ENCODE results near the gene KCNH5. TPM values are rescaled to one million over a fixed set of nuclear protein-coding genes. Genes with fewer than 3 reads are reported as not detected.

KCNH5 gene
- total RNA-seq, 1 experiment from 2014 or later, result not detected

- no peak overlapping the region for H3K4me3 ChIP-seq
- H3K27me3 ChIP-seq, result no peaks in the 10 kb centered on the region
- H3K36me3 ChIP-seq, result no peaks in the 10 kb centered on the region
- no peak for DNase-seq
- no peaks in the 10 kb centered on the region for H3K9me3 ChIP-seq
Observed at GRCh38 chr14:62743118-62743517, 302.1 kb downstream of the KCNH5 start.

- H3K9me3 ChIP-seq, result no peaks in the 10 kb centered on the region
- no peak overlapping the region for H3K4me3 ChIP-seq
- no peaks in the 10 kb centered on the region for H3K27me3 ChIP-seq
- no peak for DNase-seq
- H3K36me3 ChIP-seq, result no peaks in the 10 kb centered on the region
Observed at GRCh38 chr14:62739647-62740046, 305.6 kb downstream of the KCNH5 start.

- H3K9me3 ChIP-seq, result no peaks in the 10 kb centered on the region
- no peaks in the 10 kb centered on the region for H3K27me3 ChIP-seq
- DNase-seq, result no peak
- no peak overlapping the region for H3K4me3 ChIP-seq
- no peaks in the 10 kb centered on the region for H3K36me3 ChIP-seq
Observed at GRCh38 chr14:62736048-62737043, 308.9 kb downstream of the KCNH5 start.

DNA sequence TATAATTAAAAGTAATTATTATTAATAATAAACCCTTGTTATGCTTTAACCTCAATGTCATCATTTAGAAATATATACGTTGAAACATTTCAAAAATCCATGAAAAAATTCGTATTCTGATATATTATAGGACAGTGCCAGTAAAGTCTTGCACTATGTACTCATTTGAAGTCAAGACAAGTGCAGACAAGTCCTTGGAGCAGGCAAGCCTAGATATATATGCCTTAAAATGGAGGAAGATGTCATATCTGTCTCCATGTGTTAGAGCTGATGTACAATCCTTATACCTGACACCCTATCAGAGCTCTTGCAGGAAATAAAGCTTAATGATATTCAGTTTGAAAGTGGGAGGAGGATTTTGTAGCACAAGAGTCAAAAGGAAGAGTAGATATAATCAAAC, 310.4 kb downstream of the KCNH5 start:
- DNase-seq, result no peak
- H3K4me3 ChIP-seq, result no peak overlapping the region
- no peaks in the 10 kb centered on the region for H3K9me3 ChIP-seq
- no peaks in the 10 kb centered on the region for H3K27me3 ChIP-seq
- H3K36me3 ChIP-seq, result no peaks in the 10 kb centered on the region

DNA sequence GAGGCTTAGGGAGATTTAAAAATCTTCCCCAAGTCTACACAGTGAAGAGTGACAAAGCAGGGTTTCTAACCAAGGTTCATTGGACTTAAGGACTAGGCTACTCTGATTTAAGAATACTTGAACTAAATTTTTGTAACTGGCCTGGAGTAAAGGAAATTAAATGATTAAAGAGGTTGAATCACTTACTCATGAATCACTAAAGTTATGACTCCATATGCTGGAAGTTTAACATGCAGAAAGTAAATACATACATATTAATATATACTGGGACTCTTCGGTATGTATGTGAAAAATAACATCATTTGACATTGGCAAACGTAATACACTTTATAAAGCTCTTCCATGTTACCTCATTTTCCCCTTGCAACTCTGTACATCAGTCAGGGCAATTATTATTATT, 322.9 kb downstream of the KCNH5 start:
- H3K36me3 ChIP-seq, result no peaks in the 10 kb centered on the region
- DNase-seq, result no peak
- no peaks in the 10 kb centered on the region for H3K27me3 ChIP-seq
- H3K9me3 ChIP-seq, result no peaks in the 10 kb centered on the region
- H3K4me3 ChIP-seq, result no peak overlapping the region

- Histone ChIP-seq H3K36me3 (no peaks in the 10 kb centered on the region), H3K27me3 (no peaks in the 10 kb centered on the region), H3K9me3 (no peaks in the 10 kb centered on the region), H3K4me3 (no peak overlapping the region)
- DNase-seq, result no peak
Observed at GRCh38 chr14:62718629-62719028, 326.6 kb downstream of the KCNH5 start.

GRCh38 chr14:62711351-62712023, 333.8 kb downstream of the KCNH5 start:
- DNase-seq, result no peak
- Histone ChIP-seq H3K36me3 (no peaks in the 10 kb centered on the region), H3K27me3 (no peaks in the 10 kb centered on the region), H3K4me3 (no peak overlapping the region), H3K9me3 (no peaks in the 10 kb centered on the region)

GRCh38 chr14:62710811-62711210, 334.4 kb downstream of the KCNH5 start:
- H3K36me3 ChIP-seq, result no peaks in the 10 kb centered on the region
- no peaks in the 10 kb centered on the region for H3K9me3 ChIP-seq
- DNase-seq, result no peak
- no peak overlapping the region for H3K4me3 ChIP-seq
- no peaks in the 10 kb centered on the region for H3K27me3 ChIP-seq

- Histone ChIP-seq H3K36me3 (no peaks in the 10 kb centered on the region), H3K9me3 (no peaks in the 10 kb centered on the region), H3K27me3 (no peaks in the 10 kb centered on the region), H3K4me3 (no peak overlapping the region)
- DNase-seq, result no peak
Observed at GRCh38 chr14:62709773-62710172, 335.5 kb downstream of the KCNH5 start.

- Histone ChIP-seq H3K4me3 (no peak overlapping the region), H3K27me3 (no peaks in the 10 kb centered on the region), H3K9me3 (no peaks in the 10 kb centered on the region), H3K36me3 (no peaks in the 10 kb centered on the region)
- DNase-seq, result no peak
Observed at GRCh38 chr14:62706217-62706616, 339.0 kb downstream of the KCNH5 start.

DNA sequence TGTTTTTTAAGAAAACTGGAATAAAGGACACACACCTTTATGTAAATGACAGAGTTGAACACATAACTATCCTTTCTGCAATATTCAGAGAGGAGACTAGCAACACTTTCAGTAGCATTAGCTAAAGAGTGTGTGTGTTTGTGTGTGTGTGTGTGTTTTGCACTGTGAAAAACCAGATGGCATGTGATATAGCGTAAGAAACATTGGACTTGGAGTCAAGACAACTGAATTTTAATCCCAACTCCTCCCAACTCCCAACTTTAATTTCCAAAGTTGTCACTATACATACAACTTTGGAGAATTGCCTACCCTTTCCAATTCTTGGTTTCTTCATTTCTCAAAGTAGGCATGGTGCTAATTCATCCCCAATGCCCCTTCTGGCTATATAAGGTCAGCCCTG, 347.8 kb downstream of the KCNH5 start:
- Histone ChIP-seq H3K27me3 (no peaks in the 10 kb centered on the region), H3K9me3 (no peaks in the 10 kb centered on the region), H3K4me3 (no peak overlapping the region), H3K36me3 (no peaks in the 10 kb centered on the region)
- no peak for DNase-seq

GRCh38 chr14:62696929-62697328, 348.3 kb downstream of the KCNH5 start:
- Histone ChIP-seq H3K9me3 (no peaks in the 10 kb centered on the region), H3K4me3 (no peak overlapping the region), H3K36me3 (no peaks in the 10 kb centered on the region), H3K27me3 (no peaks in the 10 kb centered on the region)
- DNase-seq, result no peak

- Histone ChIP-seq H3K36me3 (no peaks in the 10 kb centered on the region), H3K27me3 (no peaks in the 10 kb centered on the region), H3K9me3 (no peaks in the 10 kb centered on the region), H3K4me3 (no peak overlapping the region)
- DNase-seq, result no peak
Observed at GRCh38 chr14:62696331-62696924, 348.8 kb downstream of the KCNH5 start.

- Histone ChIP-seq H3K4me3 (no peak overlapping the region), H3K9me3 (no peaks in the 10 kb centered on the region), H3K27me3 (no peaks in the 10 kb centered on the region), H3K36me3 (no peaks in the 10 kb centered on the region)
- DNase-seq, result peak; percentile 2
Observed at GRCh38 chr14:62694075-62694474, 351.2 kb downstream of the KCNH5 start.

GRCh38 chr14:62692490-62693106, 352.7 kb downstream of the KCNH5 start:
- Histone ChIP-seq H3K36me3 (no peaks in the 10 kb centered on the region), H3K4me3 (no peak overlapping the region)
- no peak for DNase-seq

GRCh38 chr14:62691647-62692489, 353.4 kb downstream of the KCNH5 start:
- no peak overlapping the region for H3K4me3 ChIP-seq
- no peaks in the 10 kb centered on the region for H3K36me3 ChIP-seq
- DNase-seq, result peak; percentile 62
- H3K27me3 ChIP-seq, result no peaks in the 10 kb centered on the region
- H3K9me3 ChIP-seq, result no peaks in the 10 kb centered on the region

More at GRCh38 chr14:62692490-62693106, 352.7 kb downstream of the KCNH5 start:
- H3K9me3 ChIP-seq, result no peaks in the 10 kb centered on the region
- H3K27me3 ChIP-seq, result no peaks in the 10 kb centered on the region

Measured in MG63 (cell line).